GM18907 (cell line): Measurements from ENCODE around the gene LUZP2.
"Not testable (repeated sequence)": the region's sequence is repeated elsewhere in the genome, so short reads cannot be mapped to it uniquely, and the experiment has no call there.

Source experiments
- ATAC-seq: cut with Tn5 transposase; IDR thresholded peaks from one replicate; pipeline ENCODE4 v1.9.1; 2021; ENCODE audit warnings: mild to moderate bottlenecking, moderate library complexity; ENCODE audit not compliant: unreplicated experiment

LUZP2 gene

DNA sequence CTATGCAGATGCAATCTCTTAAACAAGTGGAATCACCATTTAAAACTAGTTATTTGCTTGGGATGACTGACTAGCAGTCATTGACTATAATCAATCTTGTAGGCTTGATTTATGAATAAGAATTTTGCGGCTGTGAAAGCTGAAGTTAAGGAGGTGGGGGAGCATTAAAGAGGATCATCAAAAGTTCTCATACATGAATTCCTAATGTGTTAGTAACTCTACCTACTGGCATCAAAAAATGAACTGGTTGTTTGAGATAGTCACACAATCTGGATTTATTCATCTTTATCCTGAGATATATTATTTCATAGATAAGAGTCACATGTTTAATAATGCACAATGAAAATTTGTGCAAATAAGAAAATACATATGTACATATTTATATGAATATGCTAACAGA, 393.6 kb downstream of the LUZP2 start:
- ATAC-seq: no peak

DNA sequence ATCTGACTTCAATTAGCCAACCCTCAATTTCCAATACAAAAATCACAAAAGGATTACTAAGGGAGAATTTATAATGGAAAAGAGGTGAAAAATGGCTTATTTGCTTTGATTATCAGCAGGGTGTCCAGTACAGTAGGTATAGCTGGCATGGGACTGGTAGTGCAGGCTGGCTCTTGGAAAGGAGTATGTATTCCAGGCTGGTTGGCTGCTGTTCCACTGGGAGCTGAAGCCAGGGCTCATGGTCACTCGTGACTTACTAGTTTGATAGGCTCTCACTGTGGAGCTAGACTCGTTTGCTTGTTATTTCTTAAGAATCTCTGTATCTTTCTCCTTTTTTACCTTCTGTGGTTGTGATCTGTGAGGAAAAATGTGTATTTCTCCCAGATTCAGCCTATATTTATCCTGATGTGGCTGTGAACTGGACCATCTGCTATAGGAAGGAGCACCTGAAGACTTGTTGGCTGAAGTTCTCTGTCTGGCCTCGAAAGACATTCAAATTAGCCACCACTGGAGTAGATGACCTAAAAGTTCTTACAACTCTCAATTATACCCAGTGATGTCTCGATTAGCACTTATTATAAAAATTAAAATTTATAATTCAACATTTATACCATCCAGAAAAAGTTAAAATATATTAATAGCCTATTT, 395.1 kb downstream of the LUZP2 start:
- not testable (repeated sequence) for ATAC-seq

DNA sequence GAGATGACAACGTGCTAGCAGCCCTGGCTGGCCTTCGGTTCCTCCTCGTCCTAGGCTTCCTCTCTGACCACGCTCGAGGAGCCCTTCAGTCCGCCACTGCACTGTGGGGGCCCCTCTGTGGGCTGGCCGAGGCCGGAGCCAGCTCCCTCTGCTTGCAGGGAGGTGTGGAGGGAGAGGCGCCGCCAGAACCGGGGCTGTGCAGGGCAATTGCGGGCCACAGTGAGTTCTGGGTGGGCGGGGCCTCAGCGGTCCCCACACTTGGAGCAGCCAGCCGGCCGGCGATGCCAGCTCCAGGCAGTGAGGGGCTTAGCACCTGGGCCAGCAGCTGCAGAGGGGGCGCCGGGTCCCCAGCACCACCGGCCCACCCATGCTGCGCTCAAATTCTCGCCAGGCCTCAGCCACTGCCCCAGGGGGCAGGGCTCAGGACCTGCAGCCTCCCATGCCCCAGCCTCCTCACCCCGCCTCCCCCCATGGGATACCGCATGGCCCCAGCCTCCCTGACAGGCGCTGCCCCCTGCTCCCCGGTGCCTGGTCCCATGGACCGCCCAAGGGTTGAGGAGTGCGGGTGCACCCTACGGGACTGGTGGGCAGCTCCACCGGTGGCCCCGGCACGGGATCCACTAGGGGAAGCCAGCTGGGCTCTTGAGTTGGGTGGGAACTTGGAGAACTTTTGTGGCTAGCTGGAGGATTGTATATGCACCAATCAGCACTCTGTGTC, 399.4 kb downstream of the LUZP2 start:
- ATAC-seq: no peak

DNA sequence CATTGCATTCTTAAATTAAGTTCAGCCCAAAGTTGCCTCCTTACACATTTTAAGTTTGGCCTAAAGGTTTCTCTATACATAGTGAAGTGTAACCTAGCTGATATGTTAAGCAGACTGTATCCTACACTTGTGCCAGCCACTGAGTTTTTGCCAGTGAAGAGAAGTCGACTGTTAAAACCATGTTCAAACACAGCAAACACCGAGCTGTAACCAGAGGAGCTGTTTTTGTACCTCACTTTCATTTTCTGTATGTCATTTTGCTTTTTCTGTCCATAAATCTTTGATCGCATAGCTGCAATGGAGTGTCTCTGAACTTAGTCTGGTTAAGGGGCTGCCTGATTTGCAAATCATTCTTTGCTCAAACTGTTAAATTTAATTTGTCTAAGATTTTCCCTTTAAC, 403.7 kb downstream of the LUZP2 start:
- no peak for ATAC-seq

DNA sequence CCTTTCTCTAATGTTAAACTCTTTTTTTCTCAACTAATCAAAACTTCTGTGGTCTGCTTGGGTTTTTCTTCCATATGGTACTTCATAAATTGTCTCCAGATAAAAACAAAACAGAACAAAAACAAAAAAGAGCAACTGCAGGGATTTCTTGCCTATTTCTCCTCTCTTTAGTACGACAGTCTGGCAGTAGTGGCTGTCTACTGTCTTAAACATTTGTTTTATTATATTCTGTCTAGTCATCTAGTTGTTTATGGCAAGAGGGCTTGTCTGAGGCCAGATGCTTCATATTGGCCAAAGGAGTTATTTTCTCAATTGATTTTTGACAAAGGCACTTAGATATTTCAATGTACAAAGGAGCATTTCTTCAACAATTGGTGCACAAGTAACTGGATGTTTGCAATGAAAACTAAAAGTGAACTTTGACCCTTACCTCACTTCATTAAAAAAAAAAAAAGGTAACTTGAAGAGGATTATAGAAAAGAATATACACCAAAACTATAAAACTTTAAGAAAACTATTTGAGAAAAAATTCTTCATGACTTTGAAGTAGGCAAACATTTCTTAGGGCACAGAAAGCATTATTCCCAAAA, 404.2 kb downstream of the LUZP2 start:
- no peak for ATAC-seq

DNA sequence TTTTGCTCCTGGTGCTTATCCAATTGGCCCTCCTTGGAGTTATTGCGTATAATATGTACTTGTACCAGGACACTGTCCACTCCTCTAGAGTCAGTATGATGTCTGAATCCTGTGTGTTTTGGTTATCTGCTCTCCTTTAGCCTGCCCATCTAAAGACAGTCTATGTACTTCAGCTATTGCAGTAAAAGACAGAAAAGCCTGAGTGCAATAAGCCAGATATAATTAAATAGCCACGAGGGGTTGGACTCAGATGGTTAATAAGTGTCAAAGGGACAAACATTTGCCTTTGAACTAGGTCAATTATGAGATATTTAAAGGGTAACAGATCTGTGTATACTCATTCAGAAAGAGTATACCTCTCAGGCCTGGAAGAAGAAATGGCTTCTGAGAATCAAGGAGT, 406.7 kb downstream of the LUZP2 start:
- ATAC-seq: no peak

DNA sequence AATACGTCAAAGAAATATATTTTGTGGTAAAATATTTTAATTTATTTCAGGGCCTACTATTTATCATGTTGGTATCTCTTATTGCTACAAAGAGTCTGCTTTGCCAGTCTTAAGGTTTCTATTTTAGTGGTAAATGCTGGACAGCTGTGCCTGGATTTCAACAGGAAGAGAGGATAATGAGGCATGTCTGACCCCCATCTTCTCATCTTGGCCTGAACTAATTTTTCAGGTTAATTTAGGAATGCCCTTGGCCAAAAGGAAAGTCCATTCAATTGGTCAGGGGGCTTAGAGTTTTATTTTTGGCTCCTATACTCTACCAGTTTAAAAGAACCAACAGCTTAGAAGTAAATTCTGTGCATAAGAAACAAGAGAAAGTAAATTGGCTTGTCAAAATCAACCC, 428.2 kb downstream of the LUZP2 start:
- no peak for ATAC-seq

DNA sequence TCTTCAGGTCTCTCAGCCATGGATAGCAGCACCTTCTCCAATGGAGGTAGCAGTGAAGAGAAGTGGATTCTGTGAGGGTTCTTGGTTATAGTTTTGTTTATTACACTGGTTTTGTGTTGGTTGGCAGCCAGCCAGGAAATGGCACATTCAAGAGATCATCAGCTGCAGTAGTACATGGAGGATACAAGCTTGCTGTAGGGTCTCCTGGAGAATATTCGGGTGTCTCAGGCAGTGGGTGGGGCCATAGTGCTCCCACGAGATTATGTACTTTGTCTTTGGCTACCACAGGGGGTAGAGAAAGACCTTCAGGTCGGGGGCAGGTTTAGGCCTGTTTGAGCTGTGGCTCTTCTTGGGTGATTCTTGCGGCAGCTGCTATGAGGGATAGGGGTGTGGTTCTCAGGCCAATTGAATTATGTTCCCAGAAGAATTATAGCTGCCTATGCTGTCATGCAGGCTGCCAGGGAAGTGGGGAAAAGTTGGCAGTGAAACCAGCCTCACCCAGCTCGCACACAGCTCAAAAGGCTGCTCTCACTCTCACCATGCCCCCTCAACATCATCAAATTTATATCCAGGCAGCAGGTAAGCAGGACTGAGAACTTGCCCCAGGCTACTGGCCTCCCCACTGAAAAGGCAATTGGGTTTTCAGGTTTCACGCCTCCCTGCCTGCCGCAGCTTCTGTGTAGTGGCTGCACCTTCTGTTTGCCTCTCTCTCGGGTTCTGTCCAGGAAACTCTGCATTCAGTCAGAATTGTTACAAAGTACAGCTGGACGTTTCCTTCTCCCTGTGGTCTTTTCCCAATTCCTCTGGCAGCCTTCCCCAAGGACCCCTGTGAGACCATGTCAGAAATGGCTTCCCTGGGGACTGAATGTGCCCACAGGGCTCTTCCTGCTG, 435.5 kb downstream of the LUZP2 start:
- no peak for ATAC-seq

DNA sequence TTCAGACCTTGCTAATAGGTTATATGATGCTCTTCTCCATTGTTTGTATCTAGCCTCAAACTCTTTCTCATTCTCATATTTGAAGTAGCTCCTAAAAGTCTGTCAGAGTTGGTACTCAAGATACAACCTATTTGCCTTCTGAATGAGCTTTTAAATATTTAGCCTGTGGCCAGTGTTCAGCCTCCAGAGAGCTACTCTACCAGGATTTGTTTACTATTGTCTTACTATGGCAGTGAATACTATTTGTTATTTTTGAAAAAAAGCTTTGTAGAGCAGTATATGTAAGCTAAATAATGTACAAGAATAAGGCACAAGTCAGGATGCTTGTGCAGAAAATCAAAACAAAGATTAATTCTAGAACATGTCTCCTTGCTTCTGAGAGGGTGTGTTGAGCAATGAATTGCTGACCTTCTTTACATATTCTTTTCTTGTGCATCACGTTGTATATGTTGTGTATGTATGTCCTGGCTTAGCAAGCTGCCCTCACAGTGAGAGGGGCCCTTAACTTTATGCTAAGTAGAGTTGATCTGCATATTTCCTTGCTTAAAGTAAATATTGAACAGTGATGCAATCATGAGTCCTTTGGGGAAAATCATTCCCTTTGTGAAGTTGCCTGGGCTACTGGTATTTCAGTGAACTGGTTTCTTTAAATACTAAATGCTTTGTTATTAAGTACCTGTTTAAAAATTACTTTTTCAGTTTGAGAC, 438.0 kb downstream of the LUZP2 start:
- no peak for ATAC-seq

DNA sequence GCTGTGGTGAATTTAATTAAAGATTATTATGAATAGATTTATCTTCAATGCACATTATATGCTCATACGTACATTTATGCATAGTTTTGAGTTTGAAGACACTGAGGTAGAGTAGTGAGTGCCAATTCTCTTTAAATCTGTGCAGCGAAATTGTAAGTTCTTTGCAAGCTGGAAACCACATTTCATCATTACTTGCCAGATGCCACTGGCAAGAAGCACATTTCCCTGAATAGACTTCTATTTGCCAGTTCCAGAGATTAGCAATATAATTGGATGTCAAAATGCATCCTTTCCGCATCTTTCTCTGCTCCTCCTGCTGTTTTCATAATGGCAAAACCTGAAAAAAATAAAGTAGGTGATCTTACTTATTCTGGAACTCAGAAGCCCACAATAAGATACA, 448.0 kb downstream of the LUZP2 start:
- ATAC-seq: no peak

DNA sequence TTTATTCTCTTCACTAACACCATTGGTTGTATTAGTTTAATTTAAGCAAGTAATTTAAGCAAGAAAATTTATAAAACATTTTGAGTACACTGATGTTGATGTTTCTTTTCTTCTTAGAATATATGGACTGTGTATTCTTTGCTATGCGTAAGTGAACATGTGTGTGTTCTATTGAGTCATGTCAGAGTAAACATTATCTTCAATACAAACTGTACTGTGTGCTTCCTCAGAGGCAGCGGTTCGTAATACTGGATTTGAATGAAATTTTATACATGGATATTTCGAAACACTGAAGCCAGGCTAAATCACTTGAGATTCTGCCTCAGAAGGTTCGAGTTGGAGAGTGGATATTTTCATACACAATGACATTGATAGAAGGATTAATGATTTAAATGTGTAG, 452.6 kb downstream of the LUZP2 start:
- ATAC-seq: no peak

DNA sequence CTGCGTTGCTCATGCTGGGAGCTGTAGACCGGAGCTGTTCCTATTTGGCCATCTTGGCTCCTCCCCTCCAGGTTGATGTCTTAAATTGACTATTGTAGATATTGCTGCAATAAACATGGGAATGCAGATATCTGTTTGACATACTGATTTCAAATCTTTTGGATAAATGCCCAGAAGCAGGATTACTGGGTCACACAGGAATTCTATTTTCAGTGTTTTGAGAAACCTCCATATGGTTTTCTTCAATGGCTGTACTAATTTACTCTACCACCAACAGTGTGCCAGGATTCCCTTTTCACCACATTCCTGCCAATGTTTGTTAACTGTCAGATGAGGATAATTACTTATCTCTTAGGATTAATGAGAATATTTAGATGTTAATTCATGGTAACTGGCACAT, 467.0 kb downstream of the LUZP2 start:
- no peak for ATAC-seq

DNA sequence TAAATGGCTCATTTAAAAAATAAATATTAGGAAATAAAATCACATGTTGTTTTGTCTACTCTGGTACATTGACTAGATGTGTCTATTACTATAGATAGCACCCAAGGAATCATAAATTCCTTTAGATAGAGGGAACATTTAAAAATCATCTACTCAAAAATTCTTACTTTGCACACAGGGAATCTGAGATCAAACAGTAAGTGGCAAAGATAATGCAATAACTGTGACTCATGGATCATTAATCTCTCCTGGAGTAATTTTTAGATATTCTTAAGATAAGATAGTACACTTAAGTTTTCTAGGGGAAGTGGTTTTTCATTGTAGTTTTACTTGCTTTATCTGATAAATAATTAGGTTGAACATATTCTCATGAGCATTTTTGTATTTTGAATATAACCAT, 468.9 kb downstream of the LUZP2 start:
- ATAC-seq: no peak

DNA sequence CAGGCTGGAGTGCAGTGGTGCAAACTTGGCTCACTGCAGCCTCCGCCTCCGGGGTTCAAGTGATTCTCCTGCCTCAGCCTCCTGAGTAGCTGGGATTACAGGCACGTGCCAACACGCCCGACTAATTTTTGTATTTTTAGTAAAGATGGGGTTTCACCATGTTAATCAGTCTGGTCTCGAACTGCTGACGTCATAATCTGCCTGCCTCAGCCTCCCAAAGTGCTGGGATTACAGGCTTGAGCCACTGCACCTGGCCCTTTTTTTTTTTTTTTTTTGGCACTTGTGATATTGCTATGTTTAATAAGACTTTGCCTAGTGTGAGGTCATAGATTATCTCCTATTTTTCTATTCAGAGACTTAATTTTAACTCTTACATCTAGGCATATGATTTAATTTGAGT, 497.1 kb downstream of the LUZP2 start:
- not testable (repeated sequence) for ATAC-seq

DNA sequence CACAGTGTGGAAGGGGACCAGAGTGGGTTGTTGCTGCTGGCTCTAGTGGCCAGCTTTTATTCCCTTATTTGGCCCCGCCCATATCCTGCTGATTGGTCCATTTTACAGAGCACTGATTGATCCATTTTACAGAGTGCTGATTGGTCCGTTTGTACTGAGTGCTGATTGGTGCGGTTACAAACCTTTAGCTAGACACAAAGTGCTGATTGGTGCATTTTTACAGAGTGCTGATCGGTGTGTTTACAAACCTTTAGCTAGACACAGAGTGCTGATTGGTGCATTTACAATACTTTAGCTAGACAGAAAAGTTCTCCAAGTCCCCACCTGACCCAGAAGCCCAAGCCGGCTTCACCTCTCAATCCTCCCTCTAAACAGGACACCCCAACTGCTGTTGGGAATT, 503.1 kb downstream of the LUZP2 start:
- ATAC-seq: not testable (repeated sequence)

DNA sequence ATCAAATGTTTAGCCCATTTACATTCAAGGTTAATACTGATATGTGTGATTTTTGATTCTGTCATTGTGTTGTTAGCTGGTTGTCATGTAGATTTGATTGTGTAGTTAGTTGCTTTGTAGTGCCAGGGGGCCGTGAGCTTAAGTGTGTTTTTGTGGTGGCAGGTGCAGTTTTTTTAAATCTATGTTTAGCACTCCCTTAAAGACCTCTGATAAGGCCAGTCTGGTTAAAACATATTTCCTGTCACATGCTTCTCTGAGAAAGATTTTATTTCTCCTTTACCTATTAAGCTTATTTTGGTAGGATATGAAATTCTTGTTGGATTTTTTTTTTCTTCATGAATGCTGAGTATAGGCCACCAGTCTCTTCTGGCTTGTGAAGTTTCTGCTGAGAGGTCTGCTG, 540.6 kb downstream of the LUZP2 start:
- no peak for ATAC-seq

DNA sequence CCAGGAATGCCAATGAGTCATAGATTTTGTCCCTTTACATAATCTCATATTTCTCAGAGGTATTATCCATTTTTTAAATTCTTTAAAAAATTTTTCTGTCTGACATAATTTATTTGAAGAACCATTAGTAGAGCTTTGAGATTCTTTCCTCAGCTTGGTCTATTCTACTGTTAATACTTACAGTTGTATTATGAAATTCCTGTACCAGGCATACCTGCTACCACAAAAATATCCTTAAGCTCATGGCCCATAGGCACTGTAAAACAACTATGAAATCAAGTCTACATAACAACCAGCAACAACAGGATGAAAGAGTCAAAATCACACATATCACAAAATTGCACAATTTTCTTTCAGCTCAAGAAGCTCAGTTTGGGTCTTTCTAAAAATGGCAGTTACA, 541.3 kb downstream of the LUZP2 start:
- ATAC-seq: no peak

DNA sequence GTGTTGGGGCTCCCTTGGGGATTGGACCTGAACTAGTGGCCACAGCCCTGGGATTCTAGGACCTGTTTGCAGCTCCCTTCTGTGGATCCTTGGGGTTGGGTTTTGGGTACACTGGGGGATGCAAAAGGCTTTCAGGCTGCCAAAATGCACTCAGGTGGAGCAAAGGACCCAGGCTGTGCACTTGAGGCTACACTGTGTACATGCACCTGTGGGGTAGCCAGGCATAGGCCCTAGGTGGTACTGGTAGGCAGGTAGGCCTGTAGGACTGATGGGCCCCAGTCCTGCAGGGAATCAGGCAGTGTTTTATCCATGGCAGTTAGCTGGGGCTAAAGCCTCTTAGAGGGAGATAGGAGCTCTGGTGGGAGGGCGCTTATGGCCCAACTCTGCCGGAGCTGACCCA, 542.3 kb downstream of the LUZP2 start:
- ATAC-seq: no peak

DNA sequence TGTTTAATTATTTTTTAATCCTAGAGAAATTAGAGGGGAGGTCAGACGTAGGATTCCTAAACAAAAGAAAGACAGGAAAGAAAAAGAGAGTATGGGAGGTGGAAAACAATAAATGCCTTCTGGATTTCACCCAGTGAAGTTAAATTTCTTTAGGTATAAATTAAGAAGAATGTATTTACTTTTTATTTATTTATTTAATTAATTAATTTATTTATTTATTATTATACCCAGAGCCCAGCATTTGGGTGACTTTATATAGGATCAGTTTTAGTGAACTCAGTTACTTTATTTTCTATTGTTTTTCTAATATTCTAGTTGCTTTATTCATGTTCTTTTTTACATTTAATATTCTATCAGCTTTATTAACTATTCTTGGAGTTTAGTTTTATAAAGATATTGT, 551.8 kb downstream of the LUZP2 start:
- ATAC-seq: no peak

DNA sequence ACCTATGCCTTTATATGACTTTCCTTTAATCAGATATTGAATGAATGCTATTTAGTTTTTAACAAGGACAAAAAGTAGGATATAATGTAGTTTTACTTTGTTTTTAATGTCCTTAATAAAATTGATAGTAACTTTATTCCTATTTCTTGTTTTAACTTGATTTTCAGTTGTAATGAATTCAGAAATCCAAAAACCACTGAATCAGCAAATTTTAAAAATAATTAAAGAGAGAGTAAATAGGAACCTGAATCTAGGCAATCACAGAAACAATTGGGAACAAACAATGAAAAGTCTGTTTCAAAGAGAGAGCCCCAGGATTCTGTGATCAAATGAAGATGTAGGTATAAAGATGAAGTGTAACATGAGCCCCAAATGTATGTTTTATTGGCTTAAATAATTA, 556.0 kb downstream of the LUZP2 start:
- no peak for ATAC-seq

DNA sequence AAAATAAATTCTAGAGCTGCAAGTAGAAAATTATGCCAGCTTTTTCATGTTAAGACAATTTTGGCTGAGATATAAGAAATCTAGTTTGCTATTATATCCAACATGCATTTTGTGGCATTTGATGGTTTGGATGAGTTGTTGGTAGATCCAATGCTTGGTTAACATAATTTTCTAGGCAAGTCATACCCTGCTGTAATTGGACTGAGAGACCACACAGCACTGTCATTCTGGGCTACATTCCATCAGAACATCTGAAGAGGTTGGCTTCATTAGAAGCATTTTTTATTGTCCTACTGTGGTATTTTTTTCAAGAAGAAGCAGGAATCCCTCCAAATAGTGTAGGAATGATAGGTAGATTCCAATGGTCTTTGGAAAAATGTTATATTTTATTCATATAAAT, 561.0 kb downstream of the LUZP2 start:
- ATAC-seq: no peak
